Sigmoid colon (tissue), 4 donors: ENCODE measurements around the gene ATF7IP.

Experiments used
- EP300 ChIP-seq, 4 donors: sonication (generic); formaldehyde crosslinking; IDR thresholded peaks; one replicate each; pipeline ENCODE4 v1.6.1; 2017; ENCODE audit warnings: antibody characterized with exemption in 4 of 4
- POLR2A ChIP-seq, 2 donors: fragments of 450-650 bp; IDR thresholded peaks; one replicate each; pipeline ENCODE4 v1.6.1; 2016; ENCODE audit warnings: antibody characterized with exemption in 2 of 2, mild to moderate bottlenecking in 2 of 2, moderate library complexity in 2 of 2
- TF ChIP-seq, protein P1 (sequence below), 4 experiments: fragments of 450-650 bp in 3 of 4; fragments of 200-600 bp in 1 of 4; IDR thresholded peaks; one replicate each; pipeline ENCODE4 v1.5.1; 2016 to 2019; ENCODE audit warnings: antibody characterized with exemption in 4 of 4, mild to moderate bottlenecking in 3 of 4, moderate library complexity in 2 of 4

GRCh38 chr12:14532152-14532551 lies 166.7 kb downstream of the ATF7IP start:
- TF ChIP-seq POLR2A (IDR thresholded peaks at IDR 0.05) (no peak), EP300 (IDR thresholded peaks at IDR 0.05) (no peak)
- TF ChIP-seq, protein P1, sequence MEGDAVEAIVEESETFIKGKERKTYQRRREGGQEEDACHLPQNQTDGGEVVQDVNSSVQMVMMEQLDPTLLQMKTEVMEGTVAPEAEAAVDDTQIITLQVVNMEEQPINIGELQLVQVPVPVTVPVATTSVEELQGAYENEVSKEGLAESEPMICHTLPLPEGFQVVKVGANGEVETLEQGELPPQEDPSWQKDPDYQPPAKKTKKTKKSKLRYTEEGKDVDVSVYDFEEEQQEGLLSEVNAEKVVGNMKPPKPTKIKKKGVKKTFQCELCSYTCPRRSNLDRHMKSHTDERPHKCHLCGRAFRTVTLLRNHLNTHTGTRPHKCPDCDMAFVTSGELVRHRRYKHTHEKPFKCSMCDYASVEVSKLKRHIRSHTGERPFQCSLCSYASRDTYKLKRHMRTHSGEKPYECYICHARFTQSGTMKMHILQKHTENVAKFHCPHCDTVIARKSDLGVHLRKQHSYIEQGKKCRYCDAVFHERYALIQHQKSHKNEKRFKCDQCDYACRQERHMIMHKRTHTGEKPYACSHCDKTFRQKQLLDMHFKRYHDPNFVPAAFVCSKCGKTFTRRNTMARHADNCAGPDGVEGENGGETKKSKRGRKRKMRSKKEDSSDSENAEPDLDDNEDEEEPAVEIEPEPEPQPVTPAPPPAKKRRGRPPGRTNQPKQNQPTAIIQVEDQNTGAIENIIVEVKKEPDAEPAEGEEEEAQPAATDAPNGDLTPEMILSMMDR (IDR thresholded peaks at IDR 0.05): no peak
